CD14-positive monocyte (primary cell): ENCODE results near the gene SELL. TPM values are rescaled to one million over a fixed set of nuclear protein-coding genes. Genes with fewer than 3 reads are reported as not detected.

Source experiments
- DNase-seq, 3 donors: peaks; one replicate each; pipeline ENCODE4 v3.0.0-alpha.2; 2011 to 2022
- H2AFZ ChIP-seq: 2 replicates; pipeline ENCODE4 v1.6.0; 2012; ENCODE audit warnings: mild to moderate bottlenecking, low read depth, low read length, inconsistent platforms; ENCODE audit not compliant: insufficient read depth, poor library complexity, severe bottlenecking
- H3K27ac ChIP-seq, 2 donors: 1 replicate in 1 of 2; 2 replicates in 1 of 2; pipeline ENCODE4 v1.5.1; 2012 to 2013; ENCODE audit warnings: low read length in 2 of 2, control low read depth in 1 of 2, inconsistent platforms in 1 of 2, low read depth in 1 of 2, mild to moderate bottlenecking in 1 of 2
- H3K27me3 ChIP-seq, 2 donors: one replicate each; pipeline versions ENCODE4 v1.6.0 to v1.6.1; 2011 to 2013; ENCODE audit warnings: low read length in 2 of 2; ENCODE audit not compliant: control insufficient read depth in 2 of 2, insufficient read depth in 2 of 2
- H3K36me3 ChIP-seq, 2 donors: replicated peaks in 1 of 2; 1 replicate in 1 of 2; 2 replicates in 1 of 2; pipeline versions ENCODE4 v1.5.1 to v1.6.1; 2012 to 2013; ENCODE audit warnings: low read length in 2 of 2, control low read depth in 1 of 2, inconsistent platforms in 1 of 2, mild to moderate bottlenecking in 1 of 2; ENCODE audit not compliant: insufficient read depth in 2 of 2, control insufficient read depth in 1 of 2
- H3K4me1 ChIP-seq, 2 donors: 1 replicate in 1 of 2; 2 replicates in 1 of 2; pipeline versions ENCODE4 v1.5.1 to v1.6.1; 2012 to 2013; ENCODE audit warnings: low read length in 2 of 2, control low read depth in 1 of 2, inconsistent platforms in 1 of 2, mild to moderate bottlenecking in 1 of 2, moderate library complexity in 1 of 2; ENCODE audit not compliant: insufficient read depth in 2 of 2, control insufficient read depth in 1 of 2
- H3K4me2 ChIP-seq: replicated peaks from 2 replicates; pipeline ENCODE3; 2012; ENCODE audit warnings: low read length, moderate library complexity, mild to moderate bottlenecking; ENCODE audit not compliant: poor library complexity, severe bottlenecking; ENCODE audit errors: extremely low read depth
- H3K4me3 ChIP-seq, 3 experiments: fragments of 200-600 bp in 1 of 3; sonication (generic) in 1 of 3; replicated peaks in 1 of 3; 1 replicate in 2 of 3; 2 replicates in 1 of 3; pipeline ENCODE4 v1.5.1; 2011 to 2013; ENCODE audit warnings: low read length in 3 of 3, mild to moderate bottlenecking in 3 of 3, control low read depth in 2 of 3, low read depth in 2 of 3, inconsistent platforms in 1 of 3, moderate library complexity in 1 of 3
- H3K79me2 ChIP-seq: 2 replicates; pipeline ENCODE4 v1.6.0; 2012; ENCODE audit warnings: mild to moderate bottlenecking, control low read depth, inconsistent platforms, low read length, moderate library complexity; ENCODE audit not compliant: insufficient read depth
- H3K9ac ChIP-seq: 2 replicates; pipeline ENCODE4 v1.6.0; 2017; ENCODE audit warnings: low read length, mild to moderate bottlenecking; ENCODE audit not compliant: insufficient read depth, poor library complexity, severe bottlenecking
- H3K9me3 ChIP-seq, 2 donors: replicated peaks in 1 of 2; 1 replicate in 1 of 2; 2 replicates in 1 of 2; pipeline versions ENCODE4 v1.5.1 to v1.6.1; 2012 to 2013; ENCODE audit warnings: low read length in 2 of 2, control low read depth in 1 of 2; ENCODE audit not compliant: control insufficient read depth in 1 of 2, insufficient read depth in 1 of 2
- H4K20me1 ChIP-seq: 2 replicates; pipeline ENCODE4 v1.6.0; 2012; ENCODE audit warnings: mild to moderate bottlenecking, low read length, control low read depth, moderate library complexity; ENCODE audit not compliant: insufficient read depth
- H3K27ac Mint-ChIP-seq, 7 donors: one replicate each; pipeline ENCODE4 v1.8.0; 2020; ENCODE audit warnings: mild to moderate bottlenecking in 7 of 7, mixed read lengths in 7 of 7, moderate library complexity in 6 of 7, inconsistent platforms in 2 of 7
- H3K27me3 Mint-ChIP-seq, 3 donors: one replicate each; pipeline ENCODE4 v1.8.0; 2021 to 2022; ENCODE audit warnings: low read depth in 3 of 3, mild to moderate bottlenecking in 3 of 3, mixed read lengths in 3 of 3, moderate library complexity in 3 of 3, inconsistent platforms in 1 of 3
- H3K36me3 Mint-ChIP-seq, 2 donors: one replicate each; pipeline ENCODE4 v1.8.0; 2020; ENCODE audit warnings: mixed read lengths in 2 of 2, inconsistent platforms in 1 of 2, mild to moderate bottlenecking in 1 of 2
- H3K4me1 Mint-ChIP-seq: one replicate; pipeline ENCODE4 v1.8.0; 2020; ENCODE audit warnings: mild to moderate bottlenecking, mixed read lengths
- H3K4me3 Mint-ChIP-seq, 2 donors: one replicate each; pipeline ENCODE4 v1.8.0; 2020; ENCODE audit warnings: mild to moderate bottlenecking in 2 of 2, mixed read lengths in 2 of 2, moderate library complexity in 1 of 2
- H3K9me3 Mint-ChIP-seq, 7 donors: one replicate each; pipeline ENCODE4 v1.8.0; 2020 to 2022; ENCODE audit warnings: mixed read lengths in 7 of 7, mild to moderate bottlenecking in 6 of 7, moderate library complexity in 6 of 7, inconsistent platforms in 2 of 7
- WGBS: methylation state at CpG from one replicate; pipeline ENCODE4 v1.1.5; 2013; ENCODE audit warnings: missing lambda C conversion rate; ENCODE audit not compliant: insufficient coverage; 5-methylcytosine and 5-hydroxymethylcytosine counted together
- intact Hi-C, 2 donors: fragments of 100-400 bp; cut with micrococcal nuclease; formaldehyde crosslinking; loops; one replicate each; pipeline versions ENCODE4 v1.15.0 to v1.15.1; 2023
- polyA plus RNA-seq, 3 donors: library from polyadenylated mRNA; depleted of rRNA in 1 of 3; unstranded in 2 of 3; stranded (reverse) in 1 of 3; fragments of 300-500 nt in 2 of 3; fragments of >200 nt in 1 of 3; fragmentation: Illumina TruSeq in 2 of 3; gene quantifications; 1 replicate in 2 of 3; 2 replicates in 1 of 3; pipeline ENCODE4 v1.2.3, GENCODE V29; 2012 to 2021
- TF ChIP-seq, protein P1 (sequence below): fragments of 200-600 bp; IDR thresholded peaks from one replicate; pipeline ENCODE4 v1.8.0; 2022; ENCODE audit warnings: antibody characterized with exemption, mild to moderate bottlenecking

SELL gene
- polyA plus RNA-seq, 3 donors, result 153 to 1,885 (median 1,118) TPM

DNA sequence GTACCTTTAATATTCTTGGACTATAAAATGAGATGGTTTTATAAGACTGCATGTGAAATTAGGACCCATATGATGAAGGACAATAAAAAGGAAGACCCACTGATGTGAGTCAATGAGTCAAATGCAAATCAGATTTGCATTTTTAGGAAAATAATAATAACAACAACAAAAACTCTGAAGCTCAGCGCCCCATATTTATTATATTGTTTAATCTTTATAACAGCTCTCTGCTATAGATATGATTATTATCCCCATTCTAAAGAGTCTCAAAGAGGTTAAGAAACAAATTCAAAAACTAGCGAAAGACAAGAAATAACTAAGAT lies 850 bp upstream of the SELL start:
- no CpG with 5 or more reads among the region's 2 CpGs for WGBS
- no peaks in the 10 kb centered on the region for H3K36me3 ChIP-seq
- no peak overlapping the region for H3K9ac ChIP-seq
- intact Hi-C loops, result loop anchor here in 1 of 2 donors (5.0 kb wide), 1 partner anchor 125 kb away; the partner anchor contains the start of gene F5
- Mint-ChIP-seq H3K4me1 (peaks cover 31% of the 10 kb centered on the region), H3K36me3 (peaks cover 5 to 15% of the 10 kb centered on the region in 2 donors), H3K27me3 (peaks cover 1 to 3% (median 2%) of the 10 kb centered on the region in 3 donors), H3K9me3 (peaks cover 10 to 21% (median 18%) of the 10 kb centered on the region in 7 donors), H3K27ac (peak overlapping the region in 1 of 7 donors; percentile 85), H3K4me3 (no peak overlapping the region)
- peak overlapping the region in 1 of 2 donors; percentile 65 for H3K27ac ChIP-seq
- no peaks in the 10 kb centered on the region for H4K20me1 ChIP-seq
- H3K4me3 ChIP-seq, result peak overlapping the region in 1 of 3 experiments; percentile 75
- no peaks in the 10 kb centered on the region for H3K9me3 ChIP-seq
- H3K4me1 ChIP-seq, result peaks cover 18 to 50% of the 10 kb centered on the region in 2 donors
- H3K79me2 ChIP-seq, result peaks cover 44% of the 10 kb centered on the region
- H3K4me2 ChIP-seq, result peak overlapping the region; percentile 86
- no peaks in the 10 kb centered on the region for H3K27me3 ChIP-seq
- H2AFZ ChIP-seq, result no peak overlapping the region
- DNase-seq, result no peak
- TF ChIP-seq, protein P1, sequence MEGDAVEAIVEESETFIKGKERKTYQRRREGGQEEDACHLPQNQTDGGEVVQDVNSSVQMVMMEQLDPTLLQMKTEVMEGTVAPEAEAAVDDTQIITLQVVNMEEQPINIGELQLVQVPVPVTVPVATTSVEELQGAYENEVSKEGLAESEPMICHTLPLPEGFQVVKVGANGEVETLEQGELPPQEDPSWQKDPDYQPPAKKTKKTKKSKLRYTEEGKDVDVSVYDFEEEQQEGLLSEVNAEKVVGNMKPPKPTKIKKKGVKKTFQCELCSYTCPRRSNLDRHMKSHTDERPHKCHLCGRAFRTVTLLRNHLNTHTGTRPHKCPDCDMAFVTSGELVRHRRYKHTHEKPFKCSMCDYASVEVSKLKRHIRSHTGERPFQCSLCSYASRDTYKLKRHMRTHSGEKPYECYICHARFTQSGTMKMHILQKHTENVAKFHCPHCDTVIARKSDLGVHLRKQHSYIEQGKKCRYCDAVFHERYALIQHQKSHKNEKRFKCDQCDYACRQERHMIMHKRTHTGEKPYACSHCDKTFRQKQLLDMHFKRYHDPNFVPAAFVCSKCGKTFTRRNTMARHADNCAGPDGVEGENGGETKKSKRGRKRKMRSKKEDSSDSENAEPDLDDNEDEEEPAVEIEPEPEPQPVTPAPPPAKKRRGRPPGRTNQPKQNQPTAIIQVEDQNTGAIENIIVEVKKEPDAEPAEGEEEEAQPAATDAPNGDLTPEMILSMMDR, result peak; percentile 30

DNA sequence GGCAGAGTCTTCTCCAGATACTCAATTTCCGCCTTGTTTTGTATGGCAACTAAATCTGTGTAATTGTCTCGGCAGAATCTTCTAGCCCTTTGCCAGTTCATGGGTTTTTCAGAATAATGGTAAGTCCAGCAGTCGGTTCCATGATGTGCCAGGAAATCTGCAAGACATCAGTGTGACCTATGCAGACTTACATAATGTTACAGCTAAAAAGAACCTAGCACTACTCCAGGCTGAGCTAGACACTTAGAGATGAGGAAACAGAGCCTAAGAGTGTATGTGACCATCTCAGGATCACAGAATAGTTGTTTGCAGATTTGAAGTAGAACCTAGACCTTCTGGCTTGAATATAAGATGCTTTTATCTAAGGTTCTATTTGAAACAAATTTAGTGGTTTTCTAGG lies 2.8 kb downstream of the SELL start:
- Histone ChIP-seq H3K9ac (peak overlapping the region; percentile 41), H3K36me3 (peaks cover 25 to 29% of the 10 kb centered on the region in 2 donors), H3K4me3 (peak overlapping the region; percentile 38 to 97 (median 75)), H4K20me1 (no peaks in the 10 kb centered on the region), H3K4me2 (peak overlapping the region; percentile 86), H3K4me1 (peaks cover 53 to 86% of the 10 kb centered on the region in 2 donors), H3K79me2 (peaks cover 79% of the 10 kb centered on the region), H3K27me3 (no peaks in the 10 kb centered on the region), H3K9me3 (no peaks in the 10 kb centered on the region), H2AFZ (peak overlapping the region; percentile 64), H3K27ac (peak overlapping the region in 1 of 2 donors; percentile 81)
- peak; percentile 16 to 45 (median 37) for DNase-seq
- Mint-ChIP-seq H3K36me3 (peaks cover 36 to 51% of the 10 kb centered on the region in 2 donors), H3K4me1 (peaks cover 67% of the 10 kb centered on the region), H3K9me3 (peaks cover 6 to 11% (median 10%) of the 10 kb centered on the region in 7 donors), H3K4me3 (peak overlapping the region; percentile 79 to 89), H3K27me3 (no peaks in the 10 kb centered on the region), H3K27ac (peak overlapping the region; percentile 84 to 94 (median 91))
- WGBS, result 0% methylated on average over 1 of the region's 3 CpGs
- TF ChIP-seq, protein P1, result no peak
- intact Hi-C loops, result loop anchor here in 1 of 2 donors (5.0 kb wide), 1 partner anchor 106 kb away; no protein-coding TSS in a partner anchor
